Neural cell (in vitro differentiated cells): Measurements from ENCODE around the gene CYB5A. TPM values are rescaled to one million over a fixed set of nuclear protein-coding genes. Genes with fewer than 3 reads are reported as not detected.

Experiments
- H2AFZ ChIP-seq: fragments of 200-600, 300-800 bp; sonication (generic), shearing (Covaris generic); 2 replicates; pipeline ENCODE4 v1.6.0; 2014; ENCODE audit warnings: low read depth, mild to moderate bottlenecking, antibody characterized with exemption, low read length, moderate library complexity
- H3F3A ChIP-seq: fragments of 200-600 bp; shearing (Covaris generic); 2 replicates; pipeline ENCODE4 v1.6.1; 2016; ENCODE audit warnings: mild to moderate bottlenecking, moderate library complexity, mixed read lengths, antibody characterized with exemption, low read length; ENCODE audit not compliant: insufficient read depth, poor library complexity, severe bottlenecking
- H3K27ac ChIP-seq: fragments of 200-600, 300-800 bp; sonication (generic), shearing (Covaris generic); 2 replicates; pipeline ENCODE4 v1.5.1; 2014; ENCODE audit warnings: mild to moderate bottlenecking, low read length, moderate library complexity
- H3K27me3 ChIP-seq: fragments of 300-800, 200-600 bp; sonication (generic), shearing (Covaris generic); 2 replicates; pipeline ENCODE4 v1.6.0; 2014; ENCODE audit warnings: mild to moderate bottlenecking, low read depth, low read length, moderate library complexity; ENCODE audit not compliant: insufficient read depth
- H3K36me3 ChIP-seq: fragments of 300-800, 200-600 bp; sonication (generic), shearing (Covaris generic); 2 replicates; pipeline ENCODE4 v1.5.1; 2014; ENCODE audit warnings: mild to moderate bottlenecking, antibody characterized with exemption, low read length, moderate library complexity; ENCODE audit not compliant: insufficient read depth
- H3K4me2 ChIP-seq: fragments of 300-800, 200-600 bp; sonication (generic), shearing (Covaris generic); 2 replicates; pipeline ENCODE4 v1.6.0; 2014; ENCODE audit warnings: mild to moderate bottlenecking, low read length
- H3K4me3 ChIP-seq: fragments of 300-800, 200-600 bp; sonication (generic), shearing (Covaris generic); 2 replicates; pipeline ENCODE4 v1.5.1; 2014; ENCODE audit warnings: mild to moderate bottlenecking, low read length, moderate library complexity
- H3K79me2 ChIP-seq: fragments of 200-600 bp; shearing (Covaris generic); replicated peaks from 2 replicates; pipeline ENCODE4 v1.6.0; 2014; ENCODE audit warnings: mild to moderate bottlenecking, low read length, moderate library complexity; ENCODE audit not compliant: insufficient read depth
- H3K9ac ChIP-seq: fragments of 300-800, 200-600 bp; sonication (generic), shearing (Covaris generic); 2 replicates; pipeline ENCODE4 v1.6.1; 2016; ENCODE audit warnings: mild to moderate bottlenecking, low read length, mixed read lengths
- H3K9me2 ChIP-seq: fragments of 200-600 bp; shearing (Covaris generic); 2 replicates; pipeline ENCODE4 v1.6.1; 2016; ENCODE audit warnings: mild to moderate bottlenecking, low read length, mixed read lengths; ENCODE audit not compliant: insufficient read depth
- H3K9me3 ChIP-seq: fragments of 200-600, 300-800 bp; sonication (generic), shearing (Covaris generic); 2 replicates; pipeline ENCODE4 v1.6.1; 2016; ENCODE audit warnings: mild to moderate bottlenecking, mixed run types, low read length, moderate library complexity, mixed read lengths
- H4K20me1 ChIP-seq: fragments of 200-600 bp; shearing (Covaris generic); 2 replicates; pipeline ENCODE4 v1.6.1; 2016; ENCODE audit warnings: mild to moderate bottlenecking, mixed run types; ENCODE audit not compliant: insufficient read depth
- EP300 ChIP-seq: fragments of 450-650 bp; conservative IDR thresholded peaks from 2 replicates; pipeline ENCODE4 v1.6.1; 2014; ENCODE audit warnings: antibody characterized with exemption, mild to moderate bottlenecking, moderate library complexity; ENCODE audit not compliant: poor library complexity, severe bottlenecking
- EZH2 ChIP-seq: fragments of 200-600, 300-800 bp; shearing (Covaris generic), sonication (generic); IDR thresholded peaks from 2 replicates; pipeline ENCODE4 v1.6.1; 2014; ENCODE audit warnings: antibody characterized with exemption, low read length, borderline replicate concordance, mild to moderate bottlenecking; ENCODE audit not compliant: insufficient read depth, poor library complexity, severe bottlenecking
- MXI1 ChIP-seq: fragments of 450-650 bp; conservative IDR thresholded peaks from 2 replicates; pipeline ENCODE4 v1.6.1; 2014; ENCODE audit warnings: antibody characterized with exemption, mild to moderate bottlenecking; ENCODE audit not compliant: poor library complexity, severe bottlenecking
- POLR2AphosphoS5 ChIP-seq: IDR thresholded peaks from 2 replicates; pipeline ENCODE4 v1.6.1; 2012
- RAD21 ChIP-seq: fragments of 450-650 bp; conservative IDR thresholded peaks from 2 replicates; pipeline ENCODE4 v1.6.1; 2014; ENCODE audit warnings: antibody characterized with exemption, mild to moderate bottlenecking, moderate library complexity
- SMC3 ChIP-seq: fragments of 450-650 bp; conservative IDR thresholded peaks from 2 replicates; pipeline ENCODE4 v1.6.1; 2014; ENCODE audit warnings: antibody characterized with exemption, mild to moderate bottlenecking, moderate library complexity; ENCODE audit not compliant: poor library complexity
- TAF1 ChIP-seq: IDR thresholded peaks from 2 replicates; pipeline ENCODE4 v1.6.1; 2012; ENCODE audit warnings: low read depth
- polyA plus RNA-seq: library from polyadenylated mRNA; depleted of rRNA; stranded (reverse); fragments of >200 nt; gene quantifications from 2 replicates; pipeline ENCODE4 v1.2.3, GENCODE V29; 2014
- TF ChIP-seq, protein P1 (sequence below): fragments of 450-650 bp; IDR thresholded peaks from 2 replicates; pipeline ENCODE4 v1.5.1; 2014; ENCODE audit warnings: antibody characterized with exemption, mild to moderate bottlenecking, moderate library complexity; ENCODE audit not compliant: poor library complexity, severe bottlenecking
- TF ChIP-seq, protein P2 (sequence below): IDR thresholded peaks from 2 replicates; pipeline ENCODE4 v1.6.1; 2012; ENCODE audit warnings: borderline replicate concordance

The CYB5A gene
- polyA plus RNA-seq, 1 donor from 2014 or later = 35.4 TPM

DNA sequence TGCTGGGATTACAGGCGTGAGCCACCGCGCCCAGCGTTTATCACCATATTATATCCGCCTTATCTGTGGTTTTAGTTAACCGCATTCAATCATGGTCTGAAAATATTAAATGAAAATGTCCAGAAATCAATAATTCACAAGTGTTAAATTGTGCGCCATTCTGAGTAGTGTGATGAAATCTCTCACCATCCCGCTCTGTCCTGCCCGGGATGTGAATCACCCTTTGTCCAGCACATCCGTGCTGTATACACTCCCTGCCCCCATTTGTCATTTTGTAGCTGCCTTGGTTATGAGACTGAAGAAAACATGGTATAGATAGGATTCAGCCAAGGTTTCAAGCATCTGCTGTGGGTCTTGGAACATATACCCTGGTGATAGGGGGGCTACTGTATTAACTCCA, 72.7 kb downstream of the CYB5A start:
- Histone ChIP-seq H3F3A (no peaks in the 10 kb centered on the region), H3K27me3 (no peaks in the 10 kb centered on the region), H3K9me2 (no peaks in the 10 kb centered on the region), H3K9me3 (no peaks in the 10 kb centered on the region), H3K79me2 (no peaks in the 10 kb centered on the region), H3K9ac (no peak overlapping the region), H3K4me3 (no peak overlapping the region), H3K4me2 (no peak overlapping the region), H4K20me1 (no peaks in the 10 kb centered on the region), H3K36me3 (no peaks in the 10 kb centered on the region), H3K27ac (no peak overlapping the region), H2AFZ (no peak overlapping the region)
- TF ChIP-seq EP300 (no peak), SMC3 (no peak), POLR2AphosphoS5 (no peak), RAD21 (no peak), MXI1 (no peak), EZH2 (no peak), TAF1 (no peak)
- TF ChIP-seq, protein P1, sequence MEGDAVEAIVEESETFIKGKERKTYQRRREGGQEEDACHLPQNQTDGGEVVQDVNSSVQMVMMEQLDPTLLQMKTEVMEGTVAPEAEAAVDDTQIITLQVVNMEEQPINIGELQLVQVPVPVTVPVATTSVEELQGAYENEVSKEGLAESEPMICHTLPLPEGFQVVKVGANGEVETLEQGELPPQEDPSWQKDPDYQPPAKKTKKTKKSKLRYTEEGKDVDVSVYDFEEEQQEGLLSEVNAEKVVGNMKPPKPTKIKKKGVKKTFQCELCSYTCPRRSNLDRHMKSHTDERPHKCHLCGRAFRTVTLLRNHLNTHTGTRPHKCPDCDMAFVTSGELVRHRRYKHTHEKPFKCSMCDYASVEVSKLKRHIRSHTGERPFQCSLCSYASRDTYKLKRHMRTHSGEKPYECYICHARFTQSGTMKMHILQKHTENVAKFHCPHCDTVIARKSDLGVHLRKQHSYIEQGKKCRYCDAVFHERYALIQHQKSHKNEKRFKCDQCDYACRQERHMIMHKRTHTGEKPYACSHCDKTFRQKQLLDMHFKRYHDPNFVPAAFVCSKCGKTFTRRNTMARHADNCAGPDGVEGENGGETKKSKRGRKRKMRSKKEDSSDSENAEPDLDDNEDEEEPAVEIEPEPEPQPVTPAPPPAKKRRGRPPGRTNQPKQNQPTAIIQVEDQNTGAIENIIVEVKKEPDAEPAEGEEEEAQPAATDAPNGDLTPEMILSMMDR = no peak
- TF ChIP-seq, protein P2, sequence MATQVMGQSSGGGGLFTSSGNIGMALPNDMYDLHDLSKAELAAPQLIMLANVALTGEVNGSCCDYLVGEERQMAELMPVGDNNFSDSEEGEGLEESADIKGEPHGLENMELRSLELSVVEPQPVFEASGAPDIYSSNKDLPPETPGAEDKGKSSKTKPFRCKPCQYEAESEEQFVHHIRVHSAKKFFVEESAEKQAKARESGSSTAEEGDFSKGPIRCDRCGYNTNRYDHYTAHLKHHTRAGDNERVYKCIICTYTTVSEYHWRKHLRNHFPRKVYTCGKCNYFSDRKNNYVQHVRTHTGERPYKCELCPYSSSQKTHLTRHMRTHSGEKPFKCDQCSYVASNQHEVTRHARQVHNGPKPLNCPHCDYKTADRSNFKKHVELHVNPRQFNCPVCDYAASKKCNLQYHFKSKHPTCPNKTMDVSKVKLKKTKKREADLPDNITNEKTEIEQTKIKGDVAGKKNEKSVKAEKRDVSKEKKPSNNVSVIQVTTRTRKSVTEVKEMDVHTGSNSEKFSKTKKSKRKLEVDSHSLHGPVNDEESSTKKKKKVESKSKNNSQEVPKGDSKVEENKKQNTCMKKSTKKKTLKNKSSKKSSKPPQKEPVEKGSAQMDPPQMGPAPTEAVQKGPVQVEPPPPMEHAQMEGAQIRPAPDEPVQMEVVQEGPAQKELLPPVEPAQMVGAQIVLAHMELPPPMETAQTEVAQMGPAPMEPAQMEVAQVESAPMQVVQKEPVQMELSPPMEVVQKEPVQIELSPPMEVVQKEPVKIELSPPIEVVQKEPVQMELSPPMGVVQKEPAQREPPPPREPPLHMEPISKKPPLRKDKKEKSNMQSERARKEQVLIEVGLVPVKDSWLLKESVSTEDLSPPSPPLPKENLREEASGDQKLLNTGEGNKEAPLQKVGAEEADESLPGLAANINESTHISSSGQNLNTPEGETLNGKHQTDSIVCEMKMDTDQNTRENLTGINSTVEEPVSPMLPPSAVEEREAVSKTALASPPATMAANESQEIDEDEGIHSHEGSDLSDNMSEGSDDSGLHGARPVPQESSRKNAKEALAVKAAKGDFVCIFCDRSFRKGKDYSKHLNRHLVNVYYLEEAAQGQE = no peak

DNA sequence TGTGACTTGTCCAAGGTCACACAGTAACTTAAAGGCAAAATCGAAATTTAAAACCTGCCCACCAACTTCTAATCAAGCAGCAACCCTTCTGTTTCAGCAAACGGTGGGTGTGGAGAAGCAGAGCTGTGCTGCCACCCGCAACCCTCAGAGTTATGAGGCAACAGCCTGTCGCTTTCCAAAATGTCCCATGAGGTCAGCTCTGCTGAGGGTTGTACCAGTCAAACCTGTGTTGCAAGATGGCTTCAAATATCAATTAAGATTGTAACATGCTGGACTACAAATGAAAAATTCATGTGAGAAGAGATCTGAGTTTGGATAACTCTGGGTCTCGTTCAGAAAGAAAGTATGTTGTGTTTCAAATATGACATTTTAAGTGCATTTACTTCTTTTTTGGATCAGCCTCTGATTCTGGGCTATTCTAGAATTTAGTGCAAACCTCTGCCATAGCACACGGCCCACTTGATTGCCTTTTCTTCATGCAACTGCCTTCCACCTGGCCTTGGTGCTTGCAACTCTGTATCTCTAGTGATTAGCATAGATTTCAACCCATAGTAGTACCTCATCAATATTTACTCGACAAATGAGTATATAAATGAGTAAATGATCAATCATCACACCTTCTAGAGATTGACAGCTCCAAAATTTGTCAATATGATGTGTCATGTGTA, 74.2 kb downstream of the CYB5A start:
- Histone ChIP-seq H3K9me2 (no peaks in the 10 kb centered on the region), H3K9ac (no peak overlapping the region), H3K36me3 (no peaks in the 10 kb centered on the region), H3K27ac (no peak overlapping the region), H3F3A (no peaks in the 10 kb centered on the region), H3K4me2 (no peak overlapping the region), H4K20me1 (no peaks in the 10 kb centered on the region), H3K9me3 (no peaks in the 10 kb centered on the region), H3K27me3 (no peaks in the 10 kb centered on the region), H3K79me2 (no peaks in the 10 kb centered on the region), H3K4me3 (no peak overlapping the region), H2AFZ (no peak overlapping the region)
- TF ChIP-seq POLR2AphosphoS5 = no peak
- no peak for TF ChIP-seq TAF1
- TF ChIP-seq MXI1 = no peak
- TF ChIP-seq, protein P1 = no peak
- TF ChIP-seq, protein P2 = no peak
- TF ChIP-seq EZH2 = no peak
- TF ChIP-seq RAD21 = no peak
- TF ChIP-seq SMC3 = no peak
- TF ChIP-seq EP300 = no peak
